GM13976 (cell line): ENCODE results near the gene RRBP1.

Source experiments
- DNase-seq: peaks from one replicate; pipeline ENCODE4 v3.0.0; 2012; ENCODE audit warnings: low spot score
- in situ Hi-C: fragments of 300-500 bp; cut with MboI; formaldehyde crosslinking; loops from one replicate; pipeline ENCODE4 v1.12.0; 2022; ENCODE audit warnings: low sequenced_read_pairs, mixed read lengths, inconsistent platforms; ENCODE audit not compliant: unreplicated experiment
- TF ChIP-seq, protein P1 (sequence below): IDR thresholded peaks from 2 replicates; pipeline ENCODE4 v1.5.1; 2012; ENCODE audit warnings: borderline replicate concordance, mild to moderate bottlenecking; ENCODE audit not compliant: insufficient read depth; ENCODE audit errors: extremely low read depth, missing control alignments, control extremely low read depth

RRBP1 gene

DNA sequence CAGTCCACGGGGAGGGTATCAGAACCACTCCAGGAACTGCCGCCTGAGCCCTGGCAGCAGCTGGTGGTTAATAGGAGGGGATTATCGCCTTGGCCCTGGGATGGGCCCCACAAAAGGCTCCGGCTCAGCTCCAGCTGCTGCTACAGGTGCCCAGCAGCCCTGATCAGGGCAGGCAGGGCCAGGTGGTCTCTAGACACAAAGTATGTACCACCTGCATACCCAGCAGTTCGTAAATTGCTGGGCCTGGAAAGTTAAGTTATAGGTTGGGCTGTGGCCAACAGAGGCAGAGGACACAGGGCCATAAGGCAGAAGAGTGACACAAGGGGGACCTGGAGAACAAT, 35.1 kb downstream of the RRBP1 start:
- DNase-seq = no peak
- TF ChIP-seq, protein P1, sequence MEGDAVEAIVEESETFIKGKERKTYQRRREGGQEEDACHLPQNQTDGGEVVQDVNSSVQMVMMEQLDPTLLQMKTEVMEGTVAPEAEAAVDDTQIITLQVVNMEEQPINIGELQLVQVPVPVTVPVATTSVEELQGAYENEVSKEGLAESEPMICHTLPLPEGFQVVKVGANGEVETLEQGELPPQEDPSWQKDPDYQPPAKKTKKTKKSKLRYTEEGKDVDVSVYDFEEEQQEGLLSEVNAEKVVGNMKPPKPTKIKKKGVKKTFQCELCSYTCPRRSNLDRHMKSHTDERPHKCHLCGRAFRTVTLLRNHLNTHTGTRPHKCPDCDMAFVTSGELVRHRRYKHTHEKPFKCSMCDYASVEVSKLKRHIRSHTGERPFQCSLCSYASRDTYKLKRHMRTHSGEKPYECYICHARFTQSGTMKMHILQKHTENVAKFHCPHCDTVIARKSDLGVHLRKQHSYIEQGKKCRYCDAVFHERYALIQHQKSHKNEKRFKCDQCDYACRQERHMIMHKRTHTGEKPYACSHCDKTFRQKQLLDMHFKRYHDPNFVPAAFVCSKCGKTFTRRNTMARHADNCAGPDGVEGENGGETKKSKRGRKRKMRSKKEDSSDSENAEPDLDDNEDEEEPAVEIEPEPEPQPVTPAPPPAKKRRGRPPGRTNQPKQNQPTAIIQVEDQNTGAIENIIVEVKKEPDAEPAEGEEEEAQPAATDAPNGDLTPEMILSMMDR = no peak
- in situ Hi-C loops = no loop called here

DNA sequence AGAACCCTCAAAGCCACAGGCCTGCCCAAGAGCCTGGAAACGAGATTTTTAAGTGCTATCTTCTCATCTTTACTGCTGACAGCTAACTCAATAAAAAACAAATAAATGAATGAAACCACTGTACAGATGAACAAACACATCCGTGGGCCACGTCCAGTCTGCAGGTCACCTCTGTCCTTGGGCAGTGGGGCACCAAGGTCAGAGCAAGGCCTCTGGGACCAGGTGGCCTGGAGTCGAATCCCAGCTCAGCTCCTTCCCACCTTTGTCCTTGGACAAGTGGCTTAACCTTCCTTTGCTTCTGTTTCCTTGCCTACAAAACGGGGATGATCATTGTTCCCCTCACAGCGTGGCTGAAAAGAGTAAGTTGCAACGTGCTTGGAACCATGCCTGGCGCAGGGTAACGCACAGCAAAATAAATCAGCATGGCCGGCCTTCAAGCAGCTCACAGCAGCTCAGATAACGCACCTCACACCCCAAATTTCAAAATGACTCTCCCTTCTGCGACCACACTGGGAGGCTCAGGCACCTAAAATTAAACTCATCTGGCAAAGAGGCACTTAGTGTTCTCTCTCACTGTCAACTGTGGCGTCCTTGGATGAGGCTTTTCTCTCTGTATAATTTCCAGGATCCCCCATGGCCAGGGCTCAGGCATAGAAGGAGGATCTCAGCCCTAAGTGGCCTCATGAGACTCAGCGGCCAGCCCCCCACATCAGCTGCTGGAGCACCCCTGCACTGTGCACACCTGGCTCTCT, 35.7 kb downstream of the RRBP1 start:
- in situ Hi-C loops = no loop called here
- TF ChIP-seq, protein P1 = no peak
- no peak for DNase-seq

DNA sequence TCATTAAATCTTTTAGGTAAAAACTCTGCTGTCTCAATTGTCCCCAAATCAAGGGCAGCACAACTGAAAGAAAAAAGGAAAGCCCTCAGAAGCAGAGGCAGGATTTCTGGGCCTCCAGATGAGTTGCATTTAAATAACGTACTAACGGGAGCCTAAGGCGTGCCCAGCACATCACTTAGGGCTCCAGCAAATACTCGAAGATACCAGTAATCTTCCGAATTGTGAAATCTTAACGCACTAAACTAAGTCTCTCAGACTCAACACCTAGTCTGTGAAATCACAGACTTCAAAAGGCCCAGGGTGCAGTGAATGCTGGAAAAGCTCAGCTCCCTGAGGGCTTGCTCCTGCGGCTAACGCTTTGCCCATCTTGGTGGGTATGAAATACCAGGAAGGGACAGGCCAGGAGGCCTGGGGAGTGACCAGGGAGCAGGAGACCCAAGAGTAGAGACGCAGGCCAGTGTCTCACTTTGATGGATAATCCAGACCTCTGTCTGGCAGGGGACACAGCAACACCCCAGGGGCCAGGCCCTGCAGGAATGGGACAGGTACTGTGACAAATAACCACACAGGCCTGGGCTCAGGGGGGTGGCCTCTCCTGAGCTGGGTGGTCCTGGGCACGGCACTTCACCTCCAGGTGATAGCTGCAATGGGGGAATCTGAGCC, 36.4 kb downstream of the RRBP1 start:
- no peak for DNase-seq
- TF ChIP-seq, protein P1 = no peak
- in situ Hi-C loops = no loop called here

DNA sequence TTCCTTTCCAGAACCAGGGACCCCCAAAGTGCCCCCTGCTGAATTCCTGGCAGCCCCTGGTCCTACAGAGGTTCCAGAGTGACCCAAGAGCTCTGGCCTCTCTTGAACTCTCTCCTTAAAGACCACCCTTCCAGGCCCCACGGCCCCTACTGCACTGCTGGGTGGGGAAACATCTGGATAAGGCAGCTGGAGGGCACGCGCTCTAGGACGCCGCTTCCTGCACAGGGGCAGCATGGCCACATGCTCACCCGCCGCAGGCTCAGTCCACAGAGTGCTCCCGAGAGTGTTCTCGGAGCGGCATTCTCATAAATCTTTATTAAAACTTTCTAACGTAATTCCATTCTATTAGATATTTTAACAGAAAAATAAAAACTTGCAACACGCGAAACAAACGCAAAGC, 37.0 kb downstream of the RRBP1 start:
- TF ChIP-seq, protein P1 = no peak
- in situ Hi-C loops = no loop called here
- no peak for DNase-seq

DNA sequence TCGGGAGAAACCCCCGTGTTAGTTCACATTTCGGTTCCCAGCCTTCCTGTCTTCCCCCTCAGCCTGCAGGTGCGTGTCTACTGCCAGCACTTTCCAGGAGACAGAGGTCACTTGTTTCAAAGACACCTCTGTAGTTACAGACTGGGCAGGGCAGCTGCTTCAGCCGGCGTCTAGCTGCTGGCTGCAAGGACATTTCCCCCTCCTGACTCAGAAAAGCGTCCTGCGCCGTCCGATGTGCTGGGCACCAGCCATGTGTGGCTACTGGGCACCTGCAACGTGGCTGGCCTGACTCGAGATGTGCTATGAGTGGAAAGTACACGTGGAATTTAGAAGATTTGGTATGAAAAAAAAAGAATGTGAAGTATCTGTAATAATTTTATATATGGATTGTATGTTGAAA, 37.6 kb downstream of the RRBP1 start:
- DNase-seq = no peak
- in situ Hi-C loops = no loop called here
- TF ChIP-seq, protein P1 = no peak

DNA sequence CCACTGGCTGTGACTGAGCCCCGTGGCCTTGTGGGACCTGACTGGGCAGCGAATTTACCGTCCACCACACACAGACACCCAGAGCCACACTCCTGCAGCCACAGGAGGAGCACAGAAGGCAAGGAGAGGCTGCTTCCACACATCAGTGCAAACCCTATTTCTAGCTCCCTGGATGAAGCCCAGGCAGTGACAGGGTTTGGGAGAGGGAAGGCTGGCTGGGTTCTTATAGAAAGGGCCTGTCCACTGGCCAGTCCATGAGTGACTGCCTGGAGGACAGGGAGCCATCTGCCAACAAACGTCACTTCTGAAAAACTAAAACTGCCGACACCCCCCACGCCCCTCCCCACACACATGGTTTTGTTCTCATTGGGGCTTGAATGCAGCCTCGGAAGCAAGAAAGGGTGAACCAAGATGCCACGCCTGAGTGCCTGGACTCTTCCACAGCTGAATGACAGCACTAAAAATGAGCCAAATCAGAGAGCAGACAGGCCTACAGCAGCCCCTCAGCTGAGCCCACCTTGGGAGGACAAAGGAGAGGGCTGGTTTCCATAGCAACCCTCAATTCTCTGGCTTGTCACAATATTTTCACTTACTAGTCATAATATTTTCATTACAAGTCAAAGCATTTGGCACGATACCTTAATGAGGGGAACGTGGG, 38.4 kb downstream of the RRBP1 start:
- DNase-seq = no peak
- TF ChIP-seq, protein P1 = no peak
- in situ Hi-C loops = no loop called here
